Measurements from ENCODE around the gene FGD6. TPM values are rescaled to one million over a fixed set of nuclear protein-coding genes. Genes with fewer than 3 reads are reported as not detected.

The FGD6 gene
- total RNA-seq, 1 experiment from 2014 or later = 18.2 TPM

GRCh38 chr12:95129115-95129514, 88.2 kb downstream of the FGD6 start (continued):
- TF ChIP-seq ZBTB33 (IDR thresholded peaks at IDR 0.05; ENCODE audit: extremely low read depth, insufficient replicate concordance, low read length) = no peak
- no peak for TF ChIP-seq ZFX (IDR thresholded peaks at IDR 0.05)
- no peak for TF ChIP-seq POLR2A (IDR thresholded peaks at IDR 0.05; ENCODE audit: borderline replicate concordance, extremely low read depth, insufficient read depth, insufficient read length)
- TF ChIP-seq EZH2 (IDR thresholded peaks at IDR 0.05) = no peak
- no peak for TF ChIP-seq FOSL1 (IDR thresholded peaks at IDR 0.05; ENCODE audit: low read depth)
- no peak for TF ChIP-seq TCF7L2 (IDR thresholded peaks at IDR 0.05; ENCODE audit: borderline replicate concordance, extremely low read depth, insufficient read depth, insufficient read length)

- BruUV-seq (replicated peaks) = no TSS peak
- RAD21 ChIA-PET (ENCODE audit: low non-redundant PET in 1 of 2, low total read pairs in 2 of 2, uncharacterized antibody in 2 of 2, unreplicated experiment in 2 of 2) = no interaction called here
- H2AFZ ChIP-seq (ENCODE audit: low read depth, low read length, poor library complexity, severe bottlenecking) = no peak overlapping the region
- no peak for ATAC-seq
- POLR2A ChIA-PET = no interaction called here
- H3K79me2 ChIP-seq (ENCODE audit: insufficient read depth, low read length) = no peaks in the 10 kb centered on the region
- no peaks in the 10 kb centered on the region for H3K4me1 ChIP-seq (ENCODE audit: control insufficient read depth in 1 of 2, insufficient read depth in 2 of 2, low read length in 2 of 2)
- no peaks in the 10 kb centered on the region for H3K27me3 ChIP-seq (ENCODE audit: insufficient read depth, low read length)
- CTCF ChIA-PET = interaction anchor here (2.3 kb wide), 1 partner anchor 10 kb away, joined by 6 read pairs; no protein-coding TSS in a partner anchor
- H3K4me3 ChIP-seq (replicated peaks in 1 of 2; ENCODE audit: low read depth in 1 of 2, low read length in 2 of 2) = no peak overlapping the region
- no peaks in the 10 kb centered on the region for H3K36me3 ChIP-seq (ENCODE audit: control insufficient read depth in 1 of 2, insufficient read depth in 2 of 2, low read length in 2 of 2)
- no peaks in the 10 kb centered on the region for H3K9me3 ChIP-seq (ENCODE audit: control insufficient read depth in 1 of 2, insufficient read depth in 1 of 2, low read depth in 1 of 2, low read length in 2 of 2)
- intact Hi-C loops (cut with micrococcal nuclease) = no loop called here
- TF ChIP-seq EGR1 (IDR thresholded peaks at IDR 0.05; ENCODE audit: low read depth) (no peak), CBX3 (IDR thresholded peaks at IDR 0.05; ENCODE audit: low read depth) (no peak), YY1 (IDR thresholded peaks at IDR 0.05; ENCODE audit: extremely low read depth, insufficient replicate concordance, low read depth, low read length) (no peak), ZFX (IDR thresholded peaks at IDR 0.05) (no peak), MAX (IDR thresholded peaks at IDR 0.05) (no peak), CTCF (IDR thresholded peaks at IDR 0.05 in 2 of 3, conservative IDR thresholded peaks at IDR 0.05 in 1 of 3; ENCODE audit: borderline replicate concordance in 1 of 3, insufficient read depth in 1 of 3, low read depth in 2 of 3, low read length in 2 of 3) (no peak), JUND (IDR thresholded peaks at IDR 0.05) (no peak)
- H3K9me2 ChIP-seq (ENCODE audit: insufficient read depth) = no peaks in the 10 kb centered on the region
- H4K20me1 ChIP-seq (ENCODE audit: insufficient read depth) = no peaks in the 10 kb centered on the region
- no peak overlapping the region for H3K9ac ChIP-seq (ENCODE audit: low read length)
- H3K4me2 ChIP-seq (ENCODE audit: low read length) = no peak overlapping the region
- no peak for DNase-seq (ENCODE audit: low read depth, low spot score)
- no peak overlapping the region for H3K27ac ChIP-seq (ENCODE audit: low read depth, low read length)
Measured at GRCh38 chr12:95126736-95127135, 90.5 kb downstream of the FGD6 start.
